ENCODE data around the gene CRYBA1. TPM values are rescaled to one million over a fixed set of nuclear protein-coding genes. Genes with fewer than 3 reads are reported as not detected.
A peak's percentile ranks its signal among the peaks of the same experiment; 100 is the strongest.

Gene CRYBA1
- total and polyA plus RNA-seq, 2 of the 8 experiments (the other 6 are each of a cell fraction or from before 2014, with no cell fraction given) = not detected

DNA sequence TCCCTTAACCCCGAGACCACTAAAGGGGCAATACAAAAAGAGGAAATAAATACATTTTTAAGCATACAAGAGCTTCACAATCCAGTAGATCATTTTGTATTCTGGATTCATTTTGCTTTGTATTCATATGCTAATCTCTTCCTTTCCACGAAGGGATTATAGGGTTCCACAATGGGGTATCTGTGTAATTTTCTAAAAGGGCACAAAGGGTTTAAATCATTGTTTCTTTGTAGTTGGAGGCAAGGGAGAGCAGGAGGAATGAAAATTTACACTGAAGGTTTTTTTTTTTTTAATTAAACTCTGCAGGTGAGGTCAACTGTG lies 47.9 kb downstream of the CRYBA1 start:
- no peak overlapping the region for H3K4ac ChIP-seq (replicated peaks; ENCODE audit: insufficient read length, low read depth, low read length)
- DNase-seq (ENCODE audit: low read depth in 1 of 2, low spot score in 2 of 2) (no peak), FAIRE-seq (no peak)
- H3K79me1 ChIP-seq (ENCODE audit: low read depth, low read length) = no peaks in the 10 kb centered on the region
- no peak overlapping the region for H2BK20ac ChIP-seq (ENCODE audit: low read length)
- H3K4me3 ChIP-seq (ENCODE audit: extremely low read depth in 1 of 4, insufficient read depth in 2 of 4, low read depth in 3 of 4, low read length in 4 of 4) = peak overlapping the region; percentile 90 to 99 (median 96)
- peak overlapping the region; percentile 96; the same call in 1 of the 2 replicates for H3K18ac ChIP-seq (ENCODE audit: extremely low read depth, low read length)
- POLR2A ChIA-PET (ENCODE audit: partially characterized antibody) = interaction anchor here (0.6 to 7.1 kb wide), 56 partner anchors 9 to 650 kb away, joined by 3 to 83 read pairs (median 4); partner anchors contain the start of genes ANKRD13B, PHF12 and TAOK1
- H2BK12ac ChIP-seq (ENCODE audit: low read depth, low read length) = no peak overlapping the region; the same call in 1 of the 2 replicates
- no peak overlapping the region for H2BK120ac ChIP-seq (replicated peaks; ENCODE audit: low read depth, low read length)
- peak overlapping the region in 2 of 4 experiments; percentile 79 to 97; a peak in 2 of 7 replicates for H3K9ac ChIP-seq (replicated peaks in 1 of 4; ENCODE audit: extremely low read depth in 1 of 4, low read depth in 3 of 4, low read length in 3 of 4)
- CTCF ChIA-PET (ENCODE audit: partially characterized antibody) = interaction anchor here (0.8 kb wide), 1 partner anchor 9 kb away, joined by 3 read pairs; no protein-coding TSS in a partner anchor
- H2AFZ ChIP-seq (ENCODE audit: low read length) = peak overlapping the region; percentile 92
- peak overlapping the region; percentile 99 for H4K5ac ChIP-seq (ENCODE audit: insufficient read length, low read depth, low read length)
- H3K27ac ChIP-seq (ENCODE audit: low read depth, low read length) = peak overlapping the region; percentile 89; the same call in 1 of the 2 replicates
- H3K23ac ChIP-seq (ENCODE audit: insufficient read length) = no peak overlapping the region
- peaks cover 0 to 9% (median 0%) of the 10 kb centered on the region in 4 experiments; a peak in 1 of 8 replicates for H3K36me3 ChIP-seq (ENCODE audit: control insufficient read depth in 2 of 4, insufficient read depth in 4 of 4, low read length in 3 of 4)
- no peak overlapping the region for H4K91ac ChIP-seq (replicated peaks; ENCODE audit: insufficient read length, low read length)
- no peak overlapping the region for H2BK15ac ChIP-seq (ENCODE audit: low read length)
- no peaks in the 10 kb centered on the region for H3K9me3 ChIP-seq (ENCODE audit: insufficient read depth in 2 of 2, low read depth in 1 of 2, low read length in 1 of 2)
- H2BK5ac ChIP-seq (ENCODE audit: low read depth, low read length) = peak overlapping the region; percentile 87; the same call in 1 of the 2 replicates
- H3K27me3 ChIP-seq (replicated peaks in 1 of 4; ENCODE audit: control insufficient read depth in 3 of 4, extremely low read depth in 1 of 4, insufficient read depth in 3 of 4, low read length in 3 of 4) = no peaks in the 10 kb centered on the region; a peak in 1 of 7 replicates
- WGBS, 2 experiments (ENCODE audit: extremely low coverage in 1 of 2, insufficient coverage in 1 of 2, insufficient read length in 1 of 2, insufficient replicate concordance in 2 of 2, low coverage in 1 of 2, low lambda C conversion rate in 2 of 2, missing lambda C conversion rate in 1 of 2) = 13% methylated on average over 2 of the region's 2 CpGs; no CpG with 5 or more reads in 1 of the 2 experiments
- H4K8ac ChIP-seq (ENCODE audit: extremely low read depth, insufficient read depth, low read length) = no peak overlapping the region
- peaks cover 2% of the 10 kb centered on the region; the same call in 1 of the 2 replicates for H3K23me2 ChIP-seq (ENCODE audit: low read depth, low read length)
- peak overlapping the region; percentile 79 for H3K56ac ChIP-seq (replicated peaks; ENCODE audit: insufficient read length, low read depth, low read length)
- H3K4me2 ChIP-seq (ENCODE audit: insufficient read depth in 1 of 2, low read depth in 2 of 2, low read length in 2 of 2) = peak overlapping the region; percentile 88 to 92
- peaks cover 9 to 14% of the 10 kb centered on the region in 2 experiments for H4K20me1 ChIP-seq (replicated peaks in 1 of 2; ENCODE audit: control insufficient read depth in 1 of 2, insufficient read depth in 2 of 2, low read length in 2 of 2)
- H2AK5ac ChIP-seq (ENCODE audit: low read depth, low read length) = no peak overlapping the region
- no peak overlapping the region for H3K14ac ChIP-seq (ENCODE audit: insufficient read length)
- H3K79me2 ChIP-seq (ENCODE audit: control insufficient read depth in 1 of 2, insufficient read depth in 2 of 2, low read length in 2 of 2) = peaks cover 10 to 42% of the 10 kb centered on the region in 2 experiments
- TF ChIP-seq JUN (IDR thresholded peaks at IDR 0.05; ENCODE audit: low read depth, low read length) = no peak
- TF ChIP-seq CHD2 (IDR thresholded peaks at IDR 0.05; ENCODE audit: low read length) = no peak
- no peak for TF ChIP-seq CTBP2 (IDR thresholded peaks at IDR 0.05; ENCODE audit: borderline replicate concordance, insufficient read depth, insufficient read length, low read length)
- TF ChIP-seq POLR2A (IDR thresholded peaks at IDR 0.05; ENCODE audit: control extremely low read depth in 1 of 2, low read depth in 2 of 2, low read length in 2 of 2) = no peak
- no peak for TF ChIP-seq SUZ12 (IDR thresholded peaks at IDR 0.05; ENCODE audit: low read length)
- no peak for TF ChIP-seq YY1 (IDR thresholded peaks at IDR 0.05; ENCODE audit: low read depth, low read length)
- no peak for TF ChIP-seq TAF7 (optimal IDR thresholded peaks at IDR 0.05; ENCODE audit: borderline replicate concordance, low read depth, low read length)
- no peak for TF ChIP-seq KDM5A (IDR thresholded peaks at IDR 0.05; ENCODE audit: low read length)
- TF ChIP-seq CBX8 (IDR thresholded peaks at IDR 0.05; ENCODE audit: borderline replicate concordance, low read depth, low read length) = no peak
- no peak for TF ChIP-seq EZH2 (IDR thresholded peaks at IDR 0.05; ENCODE audit: low read depth, low read length, severe bottlenecking)
- no peak for TF ChIP-seq NRF1 (IDR thresholded peaks at IDR 0.05; ENCODE audit: low read depth, low read length)
- no peak for TF ChIP-seq POU5F1 (IDR thresholded peaks at IDR 0.05; ENCODE audit: low read depth, low read length)
- peaks cover 0 to 2% (median 0%) of the 10 kb centered on the region in 4 experiments; a peak in 1 of 7 replicates for H3K4me1 ChIP-seq (replicated peaks in 1 of 4; ENCODE audit: control insufficient read depth in 3 of 4, insufficient read depth in 4 of 4, low read length in 3 of 4)
